H9 (cell line): Measurements from ENCODE around the gene MLLT6. TPM values are rescaled to one million over a fixed set of nuclear protein-coding genes. Genes with fewer than 3 reads are reported as not detected.

Experiments used
- DNase-seq: peaks from one replicate; pipeline ENCODE4 v3.0.0-alpha.2; 2017
- H2AFZ ChIP-seq: one replicate; pipeline ENCODE4 v1.6.1; 2013; ENCODE audit warnings: mild to moderate bottlenecking, low read length, control low read depth, moderate library complexity
- H2AK5ac ChIP-seq: 2 replicates; pipeline ENCODE4 v1.6.1; 2013; ENCODE audit warnings: low read length, control low read depth, mixed read lengths; ENCODE audit not compliant: insufficient read length
- H2BK120ac ChIP-seq: one replicate; pipeline ENCODE4 v1.6.1; 2013; ENCODE audit warnings: low read depth, mild to moderate bottlenecking, low read length, control low read depth, inconsistent platforms; ENCODE audit not compliant: poor library complexity, severe bottlenecking
- H2BK12ac ChIP-seq: 2 replicates; pipeline ENCODE4 v1.6.1; 2013; ENCODE audit warnings: low read length, control low read depth, mixed read lengths, low read depth; ENCODE audit not compliant: insufficient read length
- H2BK15ac ChIP-seq: 2 replicates; pipeline ENCODE4 v1.6.1; 2013; ENCODE audit warnings: low read depth, low read length, control low read depth
- H2BK20ac ChIP-seq: one replicate; pipeline ENCODE4 v1.6.1; 2013; ENCODE audit warnings: low read depth, mild to moderate bottlenecking, low read length, control low read depth, inconsistent platforms; ENCODE audit not compliant: poor library complexity, severe bottlenecking
- H2BK5ac ChIP-seq: 2 replicates; pipeline ENCODE4 v1.6.1; 2013; ENCODE audit warnings: low read length, control low read depth, mixed read lengths; ENCODE audit not compliant: insufficient read length
- H3K14ac ChIP-seq: 2 replicates; pipeline ENCODE4 v1.6.1; 2013; ENCODE audit warnings: low read length, control low read depth; ENCODE audit not compliant: insufficient read depth
- H3K18ac ChIP-seq: 2 replicates; pipeline ENCODE4 v1.6.1; 2013; ENCODE audit warnings: low read depth, mild to moderate bottlenecking, mixed read lengths, low read length, control low read depth; ENCODE audit not compliant: insufficient read length
- H3K23ac ChIP-seq: 2 replicates; pipeline ENCODE4 v1.6.1; 2013; ENCODE audit warnings: low read length, control low read depth, mixed read lengths, low read depth; ENCODE audit not compliant: insufficient read length
- H3K23me2 ChIP-seq: 2 replicates; pipeline ENCODE4 v1.6.1; 2013; ENCODE audit warnings: low read depth, mild to moderate bottlenecking, mixed read lengths, low read length, control low read depth; ENCODE audit not compliant: insufficient read length, poor library complexity, severe bottlenecking
- H3K27ac ChIP-seq: 2 replicates; pipeline ENCODE4 v1.5.1; 2013; ENCODE audit warnings: low read length, control low read depth, mixed read lengths, low read depth; ENCODE audit not compliant: insufficient read length
- H3K27me3 ChIP-seq: 2 replicates; pipeline ENCODE4 v1.6.1; 2013; ENCODE audit warnings: low read length, control low read depth, inconsistent platforms; ENCODE audit not compliant: insufficient read depth
- H3K4ac ChIP-seq: 2 replicates; pipeline ENCODE4 v1.6.1; 2013; ENCODE audit warnings: low read depth, mild to moderate bottlenecking, control low read depth, inconsistent platforms, low read length, moderate library complexity
- H3K4me1 ChIP-seq: 2 replicates; pipeline ENCODE4 v1.6.1; 2013; ENCODE audit warnings: low read length, control low read depth, inconsistent platforms; ENCODE audit not compliant: insufficient read depth
- H3K4me2 ChIP-seq: 2 replicates; pipeline ENCODE4 v1.6.1; 2013; ENCODE audit warnings: low read length, control low read depth, mixed read lengths; ENCODE audit not compliant: insufficient read length, insufficient read depth
- H3K56ac ChIP-seq: 2 replicates; pipeline ENCODE4 v1.6.1; 2013; ENCODE audit warnings: low read depth, mild to moderate bottlenecking, mixed read lengths, low read length, control low read depth; ENCODE audit not compliant: insufficient read length
- H3K79me1 ChIP-seq: 2 replicates; pipeline ENCODE4 v1.6.1; 2013; ENCODE audit warnings: low read depth, mild to moderate bottlenecking, moderate library complexity, low read length, control low read depth, inconsistent platforms; ENCODE audit not compliant: insufficient read depth, poor library complexity, severe bottlenecking
- H3K79me2 ChIP-seq: 2 replicates; pipeline ENCODE4 v1.6.1; 2013; ENCODE audit warnings: low read length, control low read depth, inconsistent platforms; ENCODE audit not compliant: insufficient read depth
- H3K9ac ChIP-seq: 2 replicates; pipeline ENCODE4 v1.6.1; 2013; ENCODE audit warnings: low read length, control low read depth, mixed read lengths; ENCODE audit not compliant: insufficient read length; ENCODE audit errors: extremely low read depth
- H3K9me3 ChIP-seq: one replicate; pipeline ENCODE4 v1.6.1; 2013; ENCODE audit warnings: low read depth, low read length, inconsistent platforms; ENCODE audit not compliant: control insufficient read depth
- H3T11ph ChIP-seq: one replicate; pipeline ENCODE4 v1.6.1; 2013; ENCODE audit warnings: mild to moderate bottlenecking, low read length, control low read depth, inconsistent platforms
- H4K20me1 ChIP-seq: one replicate; pipeline ENCODE4 v1.6.1; 2013; ENCODE audit not compliant: control insufficient read depth, insufficient read length, insufficient read depth
- H4K5ac ChIP-seq: 2 replicates; pipeline ENCODE4 v1.6.1; 2013; ENCODE audit warnings: low read depth, mild to moderate bottlenecking, mixed read lengths, low read length, control low read depth; ENCODE audit not compliant: insufficient read length
- H4K8ac ChIP-seq: replicated peaks from 2 replicates; pipeline ENCODE4 v1.6.1; 2013; ENCODE audit warnings: low read length, control low read depth, mixed read lengths, low read depth; ENCODE audit not compliant: insufficient read length
- H4K91ac ChIP-seq: 2 replicates; pipeline ENCODE4 v1.6.1; 2013; ENCODE audit warnings: low read depth, mild to moderate bottlenecking, moderate library complexity, mixed read lengths, low read length, control low read depth; ENCODE audit not compliant: insufficient read length
- H3K27ac Mint-ChIP-seq, 3 experiments: 2 replicates in 2 of 3; 3 replicates in 1 of 3; pipeline ENCODE4 v1.8.0; 2020 to 2021; ENCODE audit warnings: mixed read lengths in 3 of 3, mild to moderate bottlenecking in 1 of 3, moderate library complexity in 1 of 3
- H3K27me3 Mint-ChIP-seq: 2 replicates; pipeline ENCODE4 v1.8.0; 2021; ENCODE audit warnings: low read depth, mild to moderate bottlenecking, moderate library complexity, mixed read lengths
- H3K36me3 Mint-ChIP-seq, 3 experiments: 2 replicates in 2 of 3; 3 replicates in 1 of 3; pipeline ENCODE4 v1.8.0; 2020 to 2021; ENCODE audit warnings: low read depth in 3 of 3, mixed read lengths in 3 of 3; ENCODE audit not compliant: insufficient read depth in 1 of 3
- H3K4me1 Mint-ChIP-seq, 2 experiments: 2 replicates each; pipeline ENCODE4 v1.8.0; 2020; ENCODE audit warnings: mixed read lengths in 2 of 2
- H3K4me3 Mint-ChIP-seq, 2 experiments: 2 replicates in 1 of 2; 3 replicates in 1 of 2; pipeline ENCODE4 v1.8.0; 2020 to 2021; ENCODE audit warnings: mild to moderate bottlenecking in 2 of 2, mixed read lengths in 2 of 2, moderate library complexity in 1 of 2
- H3K9me3 Mint-ChIP-seq, 2 experiments: 2 replicates in 1 of 2; 3 replicates in 1 of 2; pipeline ENCODE4 v1.8.0; 2020; ENCODE audit warnings: mild to moderate bottlenecking in 2 of 2, mixed read lengths in 2 of 2, moderate library complexity in 1 of 2
- WGBS: extraction: QIAGEN DNeasy Blood & Tissue Kit; methylation state at CpG from one replicate; pipeline ENCODE4 v1.1.7; 2013; ENCODE audit warnings: missing lambda C conversion rate, low lambda C conversion rate, mixed read lengths; ENCODE audit not compliant: insufficient read length; ENCODE audit errors: extremely low coverage; 5-methylcytosine and 5-hydroxymethylcytosine counted together
- total RNA-seq: library from RNA; stranded (reverse); gene quantifications from 2 replicates; pipeline ENCODE4 v1.2.1, GENCODE V29; 2021
- TF ChIP-seq, protein P1 (sequence below): fragments of 200-600 bp; sonication (generic); conservative IDR thresholded peaks from 3 replicates; pipeline ENCODE4 v1.8.0; 2021; ENCODE audit warnings: antibody characterized with exemption, mild to moderate bottlenecking

MLLT6 gene
- total RNA-seq, 1 experiment from 2014 or later, result 26.4 TPM

DNA sequence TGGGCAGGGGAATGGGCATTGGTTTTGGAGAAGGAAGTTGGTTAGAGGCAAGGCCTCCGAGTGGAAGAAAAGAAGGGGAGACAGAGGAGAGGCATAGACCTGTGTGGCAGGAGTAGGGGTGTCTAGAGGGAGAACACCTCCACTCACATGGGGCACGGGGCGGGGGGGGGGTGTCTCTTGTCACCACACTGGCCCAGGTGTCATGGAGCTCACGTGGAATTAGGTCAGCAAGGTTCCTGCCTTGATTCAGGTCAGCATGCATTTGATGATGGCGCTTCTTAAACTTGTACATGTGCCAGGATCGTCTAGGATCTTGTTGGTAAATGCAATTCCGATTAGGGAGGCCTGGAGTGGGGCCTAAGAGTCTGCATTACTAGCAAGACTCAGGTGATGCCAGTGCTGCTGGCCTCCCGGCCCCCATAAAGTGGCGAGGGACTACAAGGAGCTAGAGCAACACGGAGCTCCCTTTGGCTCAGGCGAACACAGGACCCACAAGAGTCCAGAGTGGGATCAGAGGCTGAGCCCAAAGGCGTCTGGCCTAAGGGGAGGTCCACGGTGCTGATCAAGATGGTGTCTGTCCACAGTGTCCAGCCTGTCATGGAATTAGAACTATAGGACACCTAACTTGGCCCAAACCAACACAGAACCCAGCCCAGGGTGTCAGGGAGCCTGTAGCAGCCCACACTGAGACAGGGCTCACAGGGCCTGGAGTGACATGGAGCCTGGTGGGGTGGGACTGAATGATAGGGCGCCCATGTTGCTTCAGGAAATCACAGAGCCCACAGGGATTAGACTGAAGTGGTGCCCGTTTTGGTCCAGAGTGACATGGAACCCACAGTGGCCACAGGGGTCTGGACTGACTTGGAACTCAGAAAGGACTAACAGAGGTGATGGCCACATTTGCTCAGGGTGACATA, 47.0 kb upstream of the MLLT6 start:
- H3K79me1 ChIP-seq, result no peaks in the 10 kb centered on the region
- H3K14ac ChIP-seq, result no peak overlapping the region
- WGBS, result no CpG with 5 or more reads among the region's 15 CpGs
- H4K20me1 ChIP-seq, result no peaks in the 10 kb centered on the region
- no peak overlapping the region for H3K27ac ChIP-seq
- Mint-ChIP-seq H3K27me3 (peaks cover 31% of the 10 kb centered on the region), H3K27ac (peak overlapping the region in 1 of 3 experiments; percentile 7; a peak in 1 of 7 replicates), H3K4me3 (peak overlapping the region in 1 of 2 experiments; percentile 48; a peak in 1 of 5 replicates), H3K9me3 (no peaks in the 10 kb centered on the region; a peak in 1 of 5 replicates), H3K4me1 (peaks cover 29 to 45% of the 10 kb centered on the region in 2 experiments), H3K36me3 (no peaks in the 10 kb centered on the region; a peak in 1 of 7 replicates)
- H3K56ac ChIP-seq, result no peak overlapping the region
- H3K4me1 ChIP-seq, result no peaks in the 10 kb centered on the region; the same call in 1 of the 2 replicates
- no peaks in the 10 kb centered on the region for H3K23me2 ChIP-seq
- H2BK12ac ChIP-seq, result no peak overlapping the region
- no peak for DNase-seq
- H3K18ac ChIP-seq, result no peak overlapping the region
- TF ChIP-seq, protein P1, sequence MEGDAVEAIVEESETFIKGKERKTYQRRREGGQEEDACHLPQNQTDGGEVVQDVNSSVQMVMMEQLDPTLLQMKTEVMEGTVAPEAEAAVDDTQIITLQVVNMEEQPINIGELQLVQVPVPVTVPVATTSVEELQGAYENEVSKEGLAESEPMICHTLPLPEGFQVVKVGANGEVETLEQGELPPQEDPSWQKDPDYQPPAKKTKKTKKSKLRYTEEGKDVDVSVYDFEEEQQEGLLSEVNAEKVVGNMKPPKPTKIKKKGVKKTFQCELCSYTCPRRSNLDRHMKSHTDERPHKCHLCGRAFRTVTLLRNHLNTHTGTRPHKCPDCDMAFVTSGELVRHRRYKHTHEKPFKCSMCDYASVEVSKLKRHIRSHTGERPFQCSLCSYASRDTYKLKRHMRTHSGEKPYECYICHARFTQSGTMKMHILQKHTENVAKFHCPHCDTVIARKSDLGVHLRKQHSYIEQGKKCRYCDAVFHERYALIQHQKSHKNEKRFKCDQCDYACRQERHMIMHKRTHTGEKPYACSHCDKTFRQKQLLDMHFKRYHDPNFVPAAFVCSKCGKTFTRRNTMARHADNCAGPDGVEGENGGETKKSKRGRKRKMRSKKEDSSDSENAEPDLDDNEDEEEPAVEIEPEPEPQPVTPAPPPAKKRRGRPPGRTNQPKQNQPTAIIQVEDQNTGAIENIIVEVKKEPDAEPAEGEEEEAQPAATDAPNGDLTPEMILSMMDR, result no peak
- no peaks in the 10 kb centered on the region for H3K27me3 ChIP-seq
- no peak overlapping the region for H3K9ac ChIP-seq
- no peak overlapping the region for H4K91ac ChIP-seq
- no peak overlapping the region for H2AK5ac ChIP-seq
- no peak overlapping the region for H2BK15ac ChIP-seq
- H3K9me3 ChIP-seq, result no peaks in the 10 kb centered on the region
- no peak overlapping the region for H2AFZ ChIP-seq
- H2BK20ac ChIP-seq, result no peak overlapping the region
- H4K8ac ChIP-seq, result no peak overlapping the region
- no peaks in the 10 kb centered on the region for H3K79me2 ChIP-seq
- no peak overlapping the region for H3K4ac ChIP-seq
- H2BK120ac ChIP-seq, result no peak overlapping the region
- H3K23ac ChIP-seq, result no peak overlapping the region
- no peak overlapping the region for H2BK5ac ChIP-seq
- H4K5ac ChIP-seq, result no peak overlapping the region
- H3T11ph ChIP-seq, result no peak overlapping the region
- no peak overlapping the region for H3K4me2 ChIP-seq
